ENCODE measurements around the gene FANCC.

DNA sequence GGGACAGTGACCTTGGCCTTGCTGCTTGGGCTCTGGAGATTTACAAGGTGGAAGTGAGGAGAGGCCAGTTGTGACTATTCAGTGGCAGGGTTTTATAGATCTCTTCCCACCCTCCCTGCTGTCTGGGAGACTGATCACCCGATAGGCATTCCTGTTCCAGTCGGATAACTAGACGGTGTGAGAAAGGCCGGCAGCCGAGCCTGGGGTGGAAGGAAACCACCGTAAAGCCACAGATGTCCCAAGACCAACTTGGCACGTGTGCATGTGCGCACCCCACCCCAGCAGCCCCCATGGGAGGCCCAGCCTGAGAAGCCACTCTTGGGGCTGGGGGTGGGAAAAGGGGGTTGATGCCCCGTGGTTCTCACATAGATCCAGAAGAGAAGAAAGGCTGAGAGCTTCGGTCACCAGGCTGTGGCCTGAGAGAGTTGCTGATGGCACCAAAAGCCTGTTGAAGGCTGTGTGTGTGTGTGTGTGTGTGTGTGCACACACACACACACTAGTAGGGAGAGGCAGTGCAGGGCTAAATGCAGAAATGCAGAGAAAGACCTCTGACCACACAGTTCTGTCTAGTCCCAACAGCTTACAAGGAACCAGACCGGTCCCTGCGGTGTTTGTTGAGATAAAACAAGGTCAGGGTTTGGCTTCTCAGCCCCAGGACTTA, 225.8 kb downstream of the FANCC start:
- TF ChIP-seq E2F1 (CRISPR knock-in tag; IDR thresholded peaks at IDR 0.05) (no peak), NCOR1 (IDR thresholded peaks at IDR 0.05; ENCODE audit: borderline replicate concordance, low read length) (no peak), POLR2A (IDR thresholded peaks at IDR 0.05; ENCODE audit: insufficient read depth in 1 of 2, low read depth in 2 of 2, low read length in 2 of 2) (no peak), CTCF (CRISPR knock-in tag; IDR thresholded peaks at IDR 0.05) (no peak), FOXM1 (CRISPR knock-in tag; IDR thresholded peaks at IDR 0.05) (no peak), NFE2L2 (IDR thresholded peaks at IDR 0.05; ENCODE audit: low read length) (no peak), EP300 (IDR thresholded peaks at IDR 0.05; ENCODE audit: low read depth in 2 of 2, low read length in 2 of 2) (no peak), EP300 (CRISPR knock-in tag; IDR thresholded peaks at IDR 0.05; ENCODE audit: borderline replicate concordance) (no peak), FOSL1 (CRISPR knock-in tag; IDR thresholded peaks at IDR 0.05; ENCODE audit: borderline replicate concordance) (no peak), NR2C2 (CRISPR knock-in tag; IDR thresholded peaks at IDR 0.05; ENCODE audit: borderline replicate concordance) (no peak), SMC3 (IDR thresholded peaks at IDR 0.05; ENCODE audit: low read length) (no peak)
- TF ChIP-seq, protein P1, sequence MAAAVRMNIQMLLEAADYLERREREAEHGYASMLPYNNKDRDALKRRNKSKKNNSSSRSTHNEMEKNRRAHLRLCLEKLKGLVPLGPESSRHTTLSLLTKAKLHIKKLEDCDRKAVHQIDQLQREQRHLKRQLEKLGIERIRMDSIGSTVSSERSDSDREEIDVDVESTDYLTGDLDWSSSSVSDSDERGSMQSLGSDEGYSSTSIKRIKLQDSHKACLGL (CRISPR knock-in tag; IDR thresholded peaks at IDR 0.05), result no peak
